GM12873 (cell line): ENCODE results near the gene CCM2.

Source experiments
- TF ChIP-seq, protein P1 (sequence below): IDR thresholded peaks from 2 replicates; pipeline ENCODE4 v1.5.1; 2012; ENCODE audit warnings: low read depth, mild to moderate bottlenecking, moderate library complexity, low read length, control low read depth; ENCODE audit not compliant: insufficient read depth; ENCODE audit errors: missing control alignments

CCM2 gene

DNA sequence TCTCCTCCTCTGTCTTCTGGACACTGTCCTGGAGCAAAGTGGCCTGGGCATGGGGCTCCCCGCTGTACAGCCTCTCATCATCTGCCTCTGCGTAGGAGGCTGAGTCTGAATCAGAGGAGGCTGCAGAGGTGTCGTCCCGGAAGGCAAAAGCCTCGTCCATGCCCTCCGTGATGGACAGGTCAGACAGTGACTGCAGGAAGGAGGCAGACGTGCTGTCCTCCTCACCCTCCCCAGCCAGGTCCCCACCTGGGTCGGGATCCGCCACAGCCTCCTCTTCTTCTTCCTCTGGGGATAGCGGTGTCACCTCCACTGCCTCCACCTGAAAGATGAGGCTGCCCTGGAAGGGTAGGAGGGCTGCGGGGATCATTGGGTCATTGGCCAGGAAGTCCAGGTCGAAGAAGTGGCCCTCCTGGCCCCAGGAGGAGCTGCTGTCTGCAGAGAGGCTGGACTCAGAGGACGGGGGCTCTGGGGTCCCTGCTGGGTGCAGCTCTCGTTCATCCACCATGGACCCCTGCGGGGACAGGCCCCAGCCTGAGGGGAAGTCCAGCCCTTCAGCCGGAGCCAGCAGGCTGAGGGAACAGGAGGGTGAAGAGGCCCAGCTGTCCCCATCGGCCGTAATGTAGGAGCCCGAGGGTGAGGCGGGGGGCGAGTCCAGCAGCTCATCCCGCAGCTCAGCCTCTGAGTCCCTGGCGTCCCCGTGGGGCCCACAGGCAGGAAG is 85.1 kb downstream of the CCM2 start:
- TF ChIP-seq, protein P1, sequence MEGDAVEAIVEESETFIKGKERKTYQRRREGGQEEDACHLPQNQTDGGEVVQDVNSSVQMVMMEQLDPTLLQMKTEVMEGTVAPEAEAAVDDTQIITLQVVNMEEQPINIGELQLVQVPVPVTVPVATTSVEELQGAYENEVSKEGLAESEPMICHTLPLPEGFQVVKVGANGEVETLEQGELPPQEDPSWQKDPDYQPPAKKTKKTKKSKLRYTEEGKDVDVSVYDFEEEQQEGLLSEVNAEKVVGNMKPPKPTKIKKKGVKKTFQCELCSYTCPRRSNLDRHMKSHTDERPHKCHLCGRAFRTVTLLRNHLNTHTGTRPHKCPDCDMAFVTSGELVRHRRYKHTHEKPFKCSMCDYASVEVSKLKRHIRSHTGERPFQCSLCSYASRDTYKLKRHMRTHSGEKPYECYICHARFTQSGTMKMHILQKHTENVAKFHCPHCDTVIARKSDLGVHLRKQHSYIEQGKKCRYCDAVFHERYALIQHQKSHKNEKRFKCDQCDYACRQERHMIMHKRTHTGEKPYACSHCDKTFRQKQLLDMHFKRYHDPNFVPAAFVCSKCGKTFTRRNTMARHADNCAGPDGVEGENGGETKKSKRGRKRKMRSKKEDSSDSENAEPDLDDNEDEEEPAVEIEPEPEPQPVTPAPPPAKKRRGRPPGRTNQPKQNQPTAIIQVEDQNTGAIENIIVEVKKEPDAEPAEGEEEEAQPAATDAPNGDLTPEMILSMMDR: no peak

DNA sequence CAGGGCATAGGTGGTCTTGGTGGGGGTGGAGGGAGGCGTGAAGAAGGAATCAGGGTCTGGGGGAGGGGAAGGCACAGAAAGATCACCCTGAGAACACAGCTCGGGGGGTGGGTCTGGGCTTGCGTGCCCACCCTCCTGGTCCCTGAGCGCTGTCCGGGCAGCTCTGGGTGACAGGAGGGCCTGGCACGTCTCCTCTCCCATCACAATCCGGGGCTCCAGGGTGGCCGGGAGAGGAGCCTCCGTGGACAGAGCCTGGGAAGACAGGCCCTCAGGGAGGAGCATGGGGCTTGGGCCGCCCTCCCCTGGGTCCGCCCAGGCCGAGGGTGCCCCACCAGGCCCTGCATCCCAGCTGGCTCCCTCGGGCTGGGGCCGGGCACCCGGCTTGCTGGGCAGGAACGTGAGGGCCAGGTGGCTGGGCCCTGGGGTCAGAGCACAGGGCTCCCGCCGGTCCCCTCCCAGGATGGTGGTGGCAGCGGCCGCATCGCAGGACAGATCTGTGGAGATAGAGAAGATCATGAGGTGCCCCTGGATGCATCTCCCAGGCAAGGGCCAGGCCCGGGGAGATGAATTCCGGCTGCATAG is 85.7 kb downstream of the CCM2 start:
- TF ChIP-seq, protein P1: no peak

DNA sequence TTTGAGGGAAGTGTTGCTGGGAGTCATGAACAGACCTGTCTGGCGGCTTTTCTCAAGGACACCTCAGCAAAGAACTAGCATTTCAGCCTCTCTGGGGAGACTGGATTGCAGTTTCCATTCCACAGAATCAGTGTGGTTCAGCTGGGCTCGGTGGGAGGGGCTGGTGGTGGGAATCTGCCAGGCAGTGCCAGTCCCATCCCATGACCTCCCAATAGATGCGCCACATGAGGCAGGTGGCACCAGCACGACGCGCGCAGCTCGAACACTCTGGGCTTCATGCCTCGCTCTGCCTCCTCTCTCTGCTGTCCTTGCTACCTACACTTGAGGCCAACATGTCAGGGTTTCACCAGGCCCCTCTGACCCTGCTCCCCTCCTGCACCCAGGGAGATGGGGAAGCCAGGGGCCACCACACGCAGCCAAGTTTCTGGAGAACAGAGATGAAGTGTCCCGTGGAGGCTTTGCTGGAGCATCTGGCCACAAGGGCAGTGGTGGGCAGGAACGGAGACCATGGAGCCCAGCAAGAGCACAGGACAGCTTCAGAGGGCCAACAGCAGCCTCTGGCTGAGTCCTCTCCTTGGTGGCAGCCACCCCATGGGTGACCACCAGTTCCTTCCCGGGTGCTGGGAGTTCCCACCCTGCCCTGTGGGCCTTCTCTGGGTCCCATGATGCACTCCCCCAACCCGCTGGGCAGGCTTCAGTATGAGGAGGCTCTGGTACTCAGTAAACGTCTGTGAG is 86.5 kb downstream of the CCM2 start:
- TF ChIP-seq, protein P1: no peak

DNA sequence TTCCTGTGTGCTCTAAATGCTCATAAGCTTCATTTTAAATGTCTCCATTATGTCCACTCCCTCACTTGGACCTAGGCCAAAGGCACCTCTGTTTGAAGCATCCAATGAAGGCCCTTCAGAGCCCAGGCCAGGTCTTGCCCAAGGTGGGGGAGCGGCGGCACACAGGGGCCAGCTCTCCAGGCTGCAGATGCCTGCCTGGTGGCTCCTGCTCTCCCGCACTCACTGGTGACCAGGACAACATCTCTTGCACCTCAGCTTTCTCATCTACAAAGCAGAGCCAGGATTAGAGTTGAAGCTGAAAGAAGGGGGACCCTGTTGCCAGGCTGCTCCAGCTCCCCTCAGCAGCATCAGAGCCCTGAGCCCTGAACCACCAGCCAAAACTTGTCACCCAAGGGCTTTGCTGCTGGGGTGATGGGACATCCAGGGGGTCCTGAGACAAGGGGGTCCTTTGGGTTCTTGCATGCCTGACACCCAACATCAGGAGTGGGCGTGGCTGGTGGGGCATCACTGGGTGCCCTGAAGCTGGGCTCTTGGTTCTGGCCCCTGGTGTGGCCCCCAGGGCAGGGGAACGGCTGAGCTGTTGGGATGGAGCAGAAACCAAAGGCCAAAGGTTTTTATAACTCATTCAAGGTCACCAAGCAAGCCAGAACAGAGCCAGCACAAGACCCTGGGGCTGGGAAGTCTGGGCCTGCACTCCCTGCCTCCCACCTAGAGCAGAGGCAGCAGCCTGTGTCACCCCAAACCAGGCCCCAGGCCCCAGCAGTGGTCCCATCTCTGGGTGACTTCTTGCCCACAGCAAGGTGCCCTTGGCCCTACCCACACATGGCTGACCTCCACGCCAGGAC is 87.5 kb downstream of the CCM2 start:
- TF ChIP-seq, protein P1: no peak

DNA sequence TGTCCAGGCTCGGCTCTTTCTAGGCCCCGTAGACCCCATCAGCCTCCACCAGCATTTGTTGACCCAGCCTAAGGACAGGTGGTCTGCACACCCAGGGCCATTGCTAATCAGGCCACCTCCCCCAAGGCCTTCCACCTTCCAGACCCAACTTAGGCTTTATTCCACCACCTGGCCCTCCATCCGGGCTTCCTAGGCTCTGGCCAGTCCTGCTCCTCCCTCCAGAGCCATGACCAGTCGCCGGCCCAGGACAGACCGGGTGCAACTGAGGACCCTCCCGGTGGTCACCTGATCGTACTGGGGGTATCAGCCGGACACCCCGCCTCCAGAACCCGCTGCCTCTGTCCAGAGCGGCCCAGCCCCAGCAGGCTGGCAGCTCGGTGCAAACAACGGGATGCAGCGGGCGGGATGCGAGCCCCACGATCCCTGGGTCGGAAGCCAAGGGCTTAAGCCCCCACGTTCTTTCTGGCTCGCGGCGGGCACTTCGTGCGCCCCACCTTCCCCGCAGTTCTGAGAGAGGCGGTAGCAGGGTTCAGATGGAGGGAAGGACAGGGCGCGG is 88.2 kb downstream of the CCM2 start:
- TF ChIP-seq, protein P1: no peak

DNA sequence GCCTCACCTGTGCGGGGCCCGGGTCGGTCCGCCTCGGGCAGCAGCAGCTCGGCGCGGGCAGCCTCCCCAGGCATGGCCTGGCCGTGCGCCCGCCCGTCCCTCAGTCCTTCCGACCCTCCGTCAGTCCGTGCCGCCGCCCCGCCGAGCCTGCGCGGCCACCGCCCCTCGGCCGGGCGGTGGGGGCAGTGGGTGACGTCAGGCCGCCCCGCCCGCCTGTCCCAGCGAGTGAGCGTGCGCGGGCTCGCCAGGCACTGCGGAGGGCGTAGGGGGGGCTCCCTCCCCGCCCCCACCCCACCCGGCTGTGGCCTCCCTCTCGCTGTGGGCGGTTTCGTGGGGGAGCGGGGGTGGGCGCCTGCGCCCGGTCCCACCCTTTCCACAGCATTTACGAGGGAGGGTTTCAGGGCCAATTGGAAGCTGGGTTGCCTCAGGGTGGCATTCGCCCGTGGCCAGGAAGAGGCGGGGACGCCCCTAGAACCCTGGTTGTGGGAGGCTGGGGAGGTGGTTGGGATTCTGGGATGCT is 88.9 kb downstream of the CCM2 start, which contains the start of gene NACAD:
Gene NACAD, minus strand, starts transcription at position 149 of the 520 bp plus-strand sequence. Its CDS starts 75 bp downstream, at position 74.
- TF ChIP-seq, protein P1: no peak
